K562 (cell line): ENCODE results near the gene CTTNBP2. TPM values are rescaled to one million over a fixed set of nuclear protein-coding genes. Genes with fewer than 3 reads are reported as not detected.

Experiments
- ATAC-seq: fragments of 200-7000 bp; cut with Tn5 transposase; 3 replicates; pipeline ENCODE4 v1.9.1; 2020; ENCODE audit warnings: moderate library complexity
- BruUV-seq: library from RNA; stranded (reverse); fragments of 400-500 nt; replicated peaks from 2 replicates; lab custom pipeline; 2021; lab: Mats Ljungman, UMichigan
- CTCF ChIA-PET: fragments of 300-600 bp; formaldehyde crosslinking; extraction: SDS; loops from one replicate; lab custom pipeline; 2021; ENCODE audit warnings: low intra/inter-chr PET ratio; lab: Yijun Ruan, JAX
- POLR2A ChIA-PET: fragments of 300-600, 350-650 bp; sonication (Branson Sonifier 250); formaldehyde crosslinking; extraction: SDS; loops from one replicate; lab custom pipeline; 2021; ENCODE audit warnings: antibody characterized with exemption, inconsistent platforms; lab: Yijun Ruan, JAX
- DNase-seq, 4 experiments: peaks; one replicate each; pipeline versions ENCODE4 v3.0.0 to v3.0.0-alpha.2; 2011 to 2018; ENCODE audit warnings: low spot score in 3 of 4, mixed read lengths in 3 of 4; ENCODE audit errors: extremely low read depth in 1 of 4
- FAIRE-seq: peaks from 2 replicates; lab custom pipeline; 2011; peaks lifted over from hg19 to GRCh38; lab: Jason Lieb, UNC
- H2AFZ ChIP-seq: 2 replicates; pipeline ENCODE4 v1.6.0; 2011; ENCODE audit warnings: low read depth, low read length, control low read depth, inconsistent platforms
- H3K27ac ChIP-seq: fragments of 200-600 bp; 3 replicates; pipeline ENCODE4 v1.8.0; 2011; ENCODE audit warnings: low read depth, mild to moderate bottlenecking, control low read depth, inconsistent platforms, low read length, moderate library complexity, mixed read lengths; ENCODE audit errors: extremely low read depth
- H3K27me3 ChIP-seq, 2 experiments: fragments of 300-600 bp in 1 of 2; 2 replicates in 1 of 2; 3 replicates in 1 of 2; pipeline versions ENCODE4 v1.6.0 to v1.8.0; 2011; ENCODE audit warnings: inconsistent platforms in 2 of 2, low read length in 2 of 2, mild to moderate bottlenecking in 1 of 2, mixed read lengths in 1 of 2, moderate library complexity in 1 of 2; ENCODE audit not compliant: control insufficient read depth in 2 of 2, insufficient read depth in 2 of 2
- H3K36me3 ChIP-seq: fragments of 300-600 bp; 3 replicates; pipeline ENCODE4 v1.8.0; 2011; ENCODE audit warnings: mild to moderate bottlenecking, low read length, inconsistent platforms; ENCODE audit not compliant: control insufficient read depth, insufficient read depth
- H3K4me1 ChIP-seq, 2 experiments: fragments of 200-600 bp in 1 of 2; replicated peaks in 1 of 2; 2 replicates in 1 of 2; 3 replicates in 1 of 2; pipeline versions ENCODE4 v1.5.1 to v1.8.0; 2011; ENCODE audit warnings: inconsistent platforms in 2 of 2, low read length in 2 of 2, mild to moderate bottlenecking in 1 of 2, mixed read lengths in 1 of 2, moderate library complexity in 1 of 2; ENCODE audit not compliant: control insufficient read depth in 2 of 2, insufficient read depth in 2 of 2
- H3K4me2 ChIP-seq: 2 replicates; pipeline ENCODE4 v1.6.1; 2011; ENCODE audit warnings: low read length, control low read depth, inconsistent platforms, mixed read lengths; ENCODE audit not compliant: insufficient read depth
- H3K4me3 ChIP-seq: fragments of 200-600 bp; sonication (generic), shearing (Covaris generic); 2 replicates; pipeline ENCODE4 v1.5.1; 2016; ENCODE audit warnings: control low read depth, inconsistent platforms
- H3K79me2 ChIP-seq: fragments of 200-600 bp; 3 replicates; pipeline ENCODE4 v1.8.0; 2011; ENCODE audit warnings: low read length, inconsistent platforms; ENCODE audit not compliant: control insufficient read depth, insufficient read depth
- H3K9ac ChIP-seq, 2 experiments: 2 replicates each; pipeline versions ENCODE4 v1.6.0 to v1.6.1; 2011; ENCODE audit warnings: low read depth in 2 of 2, low read length in 2 of 2, control low read depth in 1 of 2, inconsistent platforms in 1 of 2, mild to moderate bottlenecking in 1 of 2, mixed read lengths in 1 of 2; ENCODE audit not compliant: insufficient read depth in 1 of 2
- H3K9me1 ChIP-seq: one replicate; pipeline ENCODE4 v1.6.0; 2011; ENCODE audit warnings: inconsistent platforms, mild to moderate bottlenecking, low read length, moderate library complexity; ENCODE audit not compliant: control insufficient read depth, insufficient read depth
- H3K9me3 ChIP-seq: replicated peaks from 2 replicates; pipeline ENCODE4 v1.5.1; 2011; ENCODE audit warnings: low read depth, low read length, inconsistent platforms; ENCODE audit not compliant: control insufficient read depth, insufficient read depth
- H4K20me1 ChIP-seq: replicated peaks from 2 replicates; pipeline ENCODE4 v1.6.1; 2011; ENCODE audit warnings: low read length, inconsistent platforms, mixed read lengths; ENCODE audit not compliant: control insufficient read depth, insufficient read depth
- DEAF1 ChIP-seq: fragments of 450-650 bp; formaldehyde crosslinking; IDR thresholded peaks from 2 replicates; pipeline ENCODE4 v1.4.0; 2020; ENCODE audit warnings: mild to moderate bottlenecking, moderate library complexity
- FIP1L1 ChIP-seq: fragments of 200-400 bp; formaldehyde crosslinking; IDR thresholded peaks from 2 replicates; pipeline ENCODE4 v1.6.1; 2018; ENCODE audit warnings: mild to moderate bottlenecking, low read depth, low read length; ENCODE audit not compliant: poor library complexity, severe bottlenecking
- HLTF ChIP-seq: fragments of 450-650 bp; IDR thresholded peaks from 2 replicates; pipeline ENCODE4 v1.6.1; 2016
- MCM3 ChIP-seq: fragments of 450-650 bp; IDR thresholded peaks from 2 replicates; pipeline ENCODE4 v1.6.1; 2016
- MXD1 ChIP-seq: fragments of 250-450 bp; sonication (Bioruptor Pico); IDR thresholded peaks from 2 replicates; pipeline ENCODE4 v1.8.0; 2021; ENCODE audit warnings: borderline replicate concordance, mild to moderate bottlenecking, moderate library complexity; ENCODE audit not compliant: poor library complexity, severe bottlenecking
- NUFIP1 ChIP-seq: fragments of 450-650 bp; IDR thresholded peaks from 2 replicates; pipeline ENCODE4 v1.6.1; 2018; ENCODE audit not compliant: partially characterized antibody
- PTBP1 ChIP-seq: fragments of 200-400 bp; formaldehyde crosslinking; IDR thresholded peaks from 2 replicates; pipeline ENCODE4 v1.6.1; 2017; ENCODE audit warnings: low read depth, low read length
- RFX7 ChIP-seq: fragments of 250-450 bp; sonication (Bioruptor Pico); IDR thresholded peaks from 2 replicates; pipeline ENCODE4 v1.5.1; 2021; ENCODE audit warnings: mild to moderate bottlenecking
- SOX6 ChIP-seq: fragments of 450-650 bp; IDR thresholded peaks from 2 replicates; pipeline ENCODE4 v1.6.1; 2014; ENCODE audit warnings: mild to moderate bottlenecking
- TAL1 ChIP-seq: fragments of 450-650 bp; IDR thresholded peaks from 2 replicates; pipeline ENCODE4 v1.6.1; 2016; ENCODE audit warnings: mild to moderate bottlenecking
- TCF7 ChIP-seq: sonication (generic); IDR thresholded peaks from 2 replicates; pipeline ENCODE4 v1.6.1; 2016; ENCODE audit warnings: antibody characterized with exemption, borderline replicate concordance
- ZNF583 ChIP-seq: fragments of 250-450 bp; sonication (Bioruptor Pico); IDR thresholded peaks from 2 replicates; pipeline ENCODE4 v1.4.0; 2020
- WGBS: fragments of 100-300 bp; shearing (Covaris generic); methylation state at CpG from one replicate; pipeline ENCODE4 v1.1.6; 2016; ENCODE audit warnings: low coverage, mixed read lengths; ENCODE audit not compliant: insufficient coverage; ENCODE audit errors: missing lambda C conversion rate; 5-methylcytosine and 5-hydroxymethylcytosine counted together
- in situ Hi-C: fragments of 300-500 bp; cut with MboI; formaldehyde crosslinking; loops from 4 replicates; pipeline ENCODE4 v1.15.0; 2018; ENCODE audit warnings: inconsistent platforms, mixed read lengths
- intact Hi-C: fragments of 100-400 bp; cut with micrococcal nuclease; formaldehyde crosslinking; loops from 2 replicates; pipeline ENCODE4 v1.14.2; 2022
- polyA plus RNA-seq, 8 experiments: library from polyadenylated mRNA; depleted of rRNA in 4 of 8; stranded (reverse) in 5 of 8; unstranded in 3 of 8; fragments of >200 nt; fragmentation: Nextera tagmentation in 2 of 8; fragmentation: Illumina TruSeq in 1 of 8; extraction: Ambion mirVana in 2 of 8; extraction: Trizol in 1 of 8; gene quantifications; 2 replicates each; pipeline versions ENCODE4 v1.2.1 to v1.2.3, GENCODE V29; 2011 to 2014; ENCODE audit warnings: inconsistent platforms in 1 of 8, missing spikeins in 1 of 8
- total RNA-seq, 7 experiments: library from RNA; depleted of rRNA in 6 of 7; stranded (reverse); fragments of >200 nt in 6 of 7; fragmentation: Illumina TruSeq in 2 of 7; extraction: Trizol in 2 of 7; gene quantifications; 2 replicates each; pipeline versions ENCODE4 v1.2.1 to v1.2.3, GENCODE V29; 2011 to 2021; ENCODE audit warnings: low replicate concordance in 1 of 7

Gene CTTNBP2
- total and polyA plus RNA-seq, 9 of the 15 experiments (the other 6 are each of a cell fraction or from before 2014, with no cell fraction given) = 0.05 TPM; not detected in 8

GRCh38 chr7:117785431-117785830 lies 87.8 kb downstream of the CTTNBP2 start (continued):
- no peak for TF ChIP-seq PTBP1

GRCh38 chr7:117784315-117784714 lies 88.9 kb downstream of the CTTNBP2 start:
- H3K4me1 ChIP-seq = no peaks in the 10 kb centered on the region
- ATAC-seq (no peak), FAIRE-seq (no peak), DNase-seq (no peak)
- ChIA-PET CTCF (no interaction called here), POLR2A (no interaction called here)
- WGBS = 23% methylated on average over 1 of the region's 1 CpG
- no peak overlapping the region for H3K4me2 ChIP-seq
- no peak overlapping the region for H3K4me3 ChIP-seq
- H4K20me1 ChIP-seq = no peaks in the 10 kb centered on the region
- H3K27ac ChIP-seq = no peak overlapping the region
- BruUV-seq = no TSS peak
- no peak overlapping the region for H3K9ac ChIP-seq
- H3K27me3 ChIP-seq = no peaks in the 10 kb centered on the region
- H3K9me1 ChIP-seq = no peaks in the 10 kb centered on the region
- no peaks in the 10 kb centered on the region for H3K9me3 ChIP-seq
- H3K36me3 ChIP-seq = no peaks in the 10 kb centered on the region
- intact Hi-C loops = no loop called here
- H3K79me2 ChIP-seq = no peaks in the 10 kb centered on the region
- in situ Hi-C loops = no loop called here
- TF ChIP-seq MXD1 (CRISPR knock-in tag) (no peak), MCM3 (peak; percentile 28; the same call in 1 of the 2 replicates)
- H2AFZ ChIP-seq = peak overlapping the region; percentile 30; the same call in 1 of the 2 replicates

GRCh38 chr7:117782761-117783160 lies 90.5 kb downstream of the CTTNBP2 start:
- Histone ChIP-seq H4K20me1 (no peaks in the 10 kb centered on the region), H3K36me3 (no peaks in the 10 kb centered on the region), H3K9me1 (no peaks in the 10 kb centered on the region), H3K9me3 (no peaks in the 10 kb centered on the region), H3K9ac (no peak overlapping the region), H3K27me3 (no peaks in the 10 kb centered on the region), H3K4me2 (no peak overlapping the region), H3K4me1 (no peaks in the 10 kb centered on the region), H2AFZ (0 out of 2 replicates have a peak overlapping the region, but pooled peaks have one; percentile 6), H3K4me3 (no peak overlapping the region), H3K79me2 (no peaks in the 10 kb centered on the region), H3K27ac (no peak overlapping the region)
- FAIRE-seq (no peak), ATAC-seq (no peak), DNase-seq (no peak)
- in situ Hi-C loops = no loop called here
- ChIA-PET CTCF (no interaction called here), POLR2A (interaction anchor here (0.7 kb wide), 1 partner anchor 14 kb away, joined by 3 read pairs; no protein-coding TSS in a partner anchor)
- intact Hi-C loops = no loop called here
- 35% methylated on average over 3 of the region's 3 CpGs for WGBS
- BruUV-seq = no TSS peak
- TF ChIP-seq HLTF = no peak
- no peak for TF ChIP-seq TAL1
- TF ChIP-seq FIP1L1 = no peak
- no peak for TF ChIP-seq ZNF583 (CRISPR knock-in tag)
- TF ChIP-seq TCF7 = no peak
- no peak for TF ChIP-seq NUFIP1
- no peak for TF ChIP-seq SOX6
- TF ChIP-seq RFX7 (CRISPR knock-in tag) = no peak
- TF ChIP-seq DEAF1 (CRISPR knock-in tag) = no peak
